HCT116 (cell line): ENCODE measurements around the gene SEC16B.
A peak's percentile ranks its signal among the peaks of the same experiment; 100 is the strongest.

Experiments used
- ATF3 ChIP-seq: IDR thresholded peaks from 2 replicates; pipeline ENCODE4 v1.6.1; 2012
- CTCF ChIP-seq, 3 experiments: fragments of 200-600 bp in 1 of 3; sonication (generic) in 1 of 3; IDR thresholded peaks in 2 of 3; conservative IDR thresholded peaks in 1 of 3; 2 replicates each; pipeline ENCODE4 v1.5.1; 2012 to 2017; ENCODE audit warnings: low read depth in 2 of 3, low read length in 2 of 3, antibody characterized with exemption in 1 of 3, borderline replicate concordance in 1 of 3, control low read depth in 1 of 3, mild to moderate bottlenecking in 1 of 3, mixed read lengths in 1 of 3, mixed run types in 1 of 3, moderate library complexity in 1 of 3; ENCODE audit not compliant: insufficient read depth in 1 of 3
- EZH2 ChIP-seq: fragments of 200-600 bp; sonication (generic); IDR thresholded peaks from 2 replicates; pipeline ENCODE4 v1.6.1; 2017; ENCODE audit warnings: antibody characterized with exemption, mixed run types
- EZH2phosphoT487 ChIP-seq: fragments of 200-600 bp; IDR thresholded peaks from 2 replicates; pipeline ENCODE4 v1.6.1; 2018; ENCODE audit warnings: antibody characterized with exemption, borderline replicate concordance
- JUND ChIP-seq: IDR thresholded peaks from 2 replicates; pipeline ENCODE4 v1.6.1; 2012
- POLR2A ChIP-seq: IDR thresholded peaks from 2 replicates; pipeline ENCODE4 v1.7.0; 2011; ENCODE audit warnings: borderline replicate concordance; ENCODE audit not compliant: insufficient read depth, insufficient read length; ENCODE audit errors: extremely low read depth
- POLR2AphosphoS5 ChIP-seq: IDR thresholded peaks from 2 replicates; pipeline ENCODE4 v1.6.1; 2011; ENCODE audit warnings: mild to moderate bottlenecking, low read depth, low read length, moderate library complexity
- RAD21 ChIP-seq: IDR thresholded peaks from 2 replicates; pipeline ENCODE4 v1.6.1; 2012; ENCODE audit warnings: low read depth, mild to moderate bottlenecking
- REST ChIP-seq: IDR thresholded peaks from 2 replicates; pipeline ENCODE4 v1.6.1; 2012; ENCODE audit warnings: low read depth
- SIN3A ChIP-seq: IDR thresholded peaks from 2 replicates; pipeline ENCODE4 v1.6.1; 2012; ENCODE audit warnings: low read depth
- TCF7L2 ChIP-seq: IDR thresholded peaks from 2 replicates; pipeline ENCODE4 v1.7.0; 2011; ENCODE audit warnings: borderline replicate concordance, inconsistent platforms; ENCODE audit not compliant: insufficient read depth, insufficient read length; ENCODE audit errors: extremely low read depth
- YY1 ChIP-seq: IDR thresholded peaks from 2 replicates; pipeline ENCODE4 v1.6.1; 2011; ENCODE audit warnings: low read length, low read depth, moderate library complexity, mild to moderate bottlenecking; ENCODE audit not compliant: insufficient replicate concordance; ENCODE audit errors: extremely low read depth

GRCh38 chr1:178004926-178005391 lies 35.1 kb upstream of the SEC16B start:
- TF ChIP-seq POLR2AphosphoS5: no peak
- TF ChIP-seq CTCF (IDR thresholded peaks at IDR 0.05 in 2 of 3, conservative IDR thresholded peaks at IDR 0.05 in 1 of 3; ENCODE audit: borderline replicate concordance in 1 of 3, insufficient read depth in 1 of 3, low read depth in 2 of 3, low read length in 2 of 3): no peak
- TF ChIP-seq SIN3A: no peak
- no peak for TF ChIP-seq EZH2phosphoT487
- no peak for TF ChIP-seq TCF7L2
- no peak for TF ChIP-seq POLR2A
- TF ChIP-seq REST: no peak
- peak; percentile 51 for TF ChIP-seq JUND
- TF ChIP-seq RAD21: no peak
- TF ChIP-seq EZH2: no peak
- no peak for TF ChIP-seq ATF3
- TF ChIP-seq YY1: no peak
